NT2/D1 (cell line): ENCODE results near the gene NPTXR.

Experiments used
- DNase-seq: peaks from one replicate; pipeline ENCODE4 v3.0.0-alpha.2; 2011; ENCODE audit warnings: low read depth, low spot score
- H3K27me3 ChIP-seq: 2 replicates; pipeline ENCODE4 v1.6.0; 2011; ENCODE audit warnings: mild to moderate bottlenecking; ENCODE audit not compliant: insufficient read length, insufficient read depth
- H3K36me3 ChIP-seq: 2 replicates; pipeline ENCODE4 v1.6.1; 2011; ENCODE audit warnings: mild to moderate bottlenecking, low read length, mixed read lengths; ENCODE audit not compliant: insufficient read depth, insufficient read length
- H3K4me1 ChIP-seq: 2 replicates; pipeline ENCODE4 v1.5.1; 2011; ENCODE audit not compliant: insufficient read depth, insufficient read length
- H3K4me3 ChIP-seq: 2 replicates; pipeline ENCODE4 v1.5.1; 2011; ENCODE audit warnings: low read depth; ENCODE audit not compliant: insufficient read length
- H3K9ac ChIP-seq: 2 replicates; pipeline ENCODE4 v1.6.0; 2011; ENCODE audit warnings: low read depth; ENCODE audit not compliant: insufficient read length
- H3K9me3 ChIP-seq: 2 replicates; pipeline ENCODE4 v1.5.1; 2011; ENCODE audit warnings: mild to moderate bottlenecking, low read length; ENCODE audit not compliant: insufficient read depth
- SUZ12 ChIP-seq: IDR thresholded peaks from 2 replicates; pipeline ENCODE4 v1.6.1; 2011; ENCODE audit not compliant: insufficient read length, insufficient read depth; ENCODE audit errors: extremely low read depth
- YY1 ChIP-seq: IDR thresholded peaks from 2 replicates; pipeline ENCODE4 v1.6.1; 2011; ENCODE audit not compliant: insufficient read length, insufficient read depth
- ZNF274 ChIP-seq: IDR thresholded peaks from 2 replicates; pipeline ENCODE4 v1.6.1; 2011; ENCODE audit warnings: mild to moderate bottlenecking, low read depth, low read length

Gene NPTXR

GRCh38 chr22:38872172-38872830, 28.5 kb upstream of the NPTXR start, which contains the start of gene CBX6:
Gene CBX6, minus strand, starts transcription at chr22:38872216. Its CDS starts 26 bp downstream, at chr22:38872190.
- H3K27me3 ChIP-seq = peaks cover 19% of the 10 kb centered on the region
- peak within 1 kb of the TSS; percentile 74 for H3K4me3 ChIP-seq
- H3K4me1 ChIP-seq = peaks cover 9% of the 10 kb centered on the region
- peak within 1 kb of the TSS; percentile 85 for H3K9ac ChIP-seq
- no peak for TF ChIP-seq SUZ12
- TF ChIP-seq ZNF274 = no peak
- TF ChIP-seq YY1 = no peak
- no peaks in the 10 kb centered on the region for H3K9me3 ChIP-seq
- peaks cover 28% of the 10 kb centered on the region for H3K36me3 ChIP-seq
- DNase-seq = peak; percentile 83

- Histone ChIP-seq H3K36me3 (peaks cover 35% of the 10 kb centered on the region), H3K27me3 (peaks cover 19% of the 10 kb centered on the region), H3K4me3 (peak overlapping the region; percentile 56), H3K4me1 (peaks cover 9% of the 10 kb centered on the region), H3K9me3 (no peaks in the 10 kb centered on the region), H3K9ac (peak overlapping the region; percentile 85)
- DNase-seq = no peak
- no peak for TF ChIP-seq YY1
- no peak for TF ChIP-seq ZNF274
Measured at GRCh38 chr22:38871360-38872171, 27.7 kb upstream of the NPTXR start.

- no peak for DNase-seq
- TF ChIP-seq ZNF274 (no peak), YY1 (no peak), SUZ12 (no peak)
- Histone ChIP-seq H3K9me3 (no peaks in the 10 kb centered on the region), H3K9ac (peak overlapping the region; percentile 85), H3K4me1 (peaks cover 9% of the 10 kb centered on the region), H3K27me3 (peaks cover 19% of the 10 kb centered on the region), H3K36me3 (peaks cover 40% of the 10 kb centered on the region), H3K4me3 (peak overlapping the region; percentile 56)
Measured at GRCh38 chr22:38870791-38871359, 27.0 kb upstream of the NPTXR start.

- Histone ChIP-seq H3K9me3 (no peaks in the 10 kb centered on the region), H3K27me3 (peaks cover 19% of the 10 kb centered on the region), H3K4me3 (no peak overlapping the region), H3K4me1 (peaks cover 9% of the 10 kb centered on the region), H3K9ac (no peak overlapping the region), H3K36me3 (peaks cover 46% of the 10 kb centered on the region)
- peak; percentile 75 for DNase-seq
- TF ChIP-seq ZNF274 = no peak
- TF ChIP-seq YY1 = no peak
- no peak for TF ChIP-seq SUZ12
Measured at GRCh38 chr22:38870312-38870741, 26.5 kb upstream of the NPTXR start.

- no peak overlapping the region for H3K4me3 ChIP-seq
- no peak overlapping the region for H3K9ac ChIP-seq
- peaks cover 52% of the 10 kb centered on the region for H3K36me3 ChIP-seq
- DNase-seq = no peak
- H3K9me3 ChIP-seq = no peaks in the 10 kb centered on the region
- TF ChIP-seq ZNF274 (no peak), SUZ12 (no peak), YY1 (no peak)
- peaks cover 12% of the 10 kb centered on the region for H3K4me1 ChIP-seq
- peaks cover 13% of the 10 kb centered on the region for H3K27me3 ChIP-seq
Measured at GRCh38 chr22:38869663-38870062, 25.8 kb upstream of the NPTXR start.

GRCh38 chr22:38868886-38869381, 25.1 kb upstream of the NPTXR start:
- no peak overlapping the region for H3K9ac ChIP-seq
- H3K27me3 ChIP-seq = peaks cover 8% of the 10 kb centered on the region
- TF ChIP-seq YY1 = no peak
- no peak for TF ChIP-seq SUZ12
- TF ChIP-seq ZNF274 = no peak
- DNase-seq = peak; percentile 36
- H3K4me1 ChIP-seq = peaks cover 11% of the 10 kb centered on the region
- H3K9me3 ChIP-seq = no peaks in the 10 kb centered on the region
- no peak overlapping the region for H3K4me3 ChIP-seq
- H3K36me3 ChIP-seq = peaks cover 58% of the 10 kb centered on the region
